ACHN (cell line): ENCODE data around the gene KIF18B.
A peak's percentile ranks its signal among the peaks of the same experiment; 100 is the strongest.

Source experiments
- DNase-seq: peaks from one replicate; pipeline ENCODE4 v3.0.0-alpha.2; 2015
- in situ Hi-C: cut with HindIII; loops from 2 replicates; pipeline ENCODE4 v1.10.0; 2017; ENCODE audit warnings: low sequenced_read_pairs, low pct_ligation_motif_present, low pct_unique_long_range_greater_than_20kb

Gene KIF18B

DNA sequence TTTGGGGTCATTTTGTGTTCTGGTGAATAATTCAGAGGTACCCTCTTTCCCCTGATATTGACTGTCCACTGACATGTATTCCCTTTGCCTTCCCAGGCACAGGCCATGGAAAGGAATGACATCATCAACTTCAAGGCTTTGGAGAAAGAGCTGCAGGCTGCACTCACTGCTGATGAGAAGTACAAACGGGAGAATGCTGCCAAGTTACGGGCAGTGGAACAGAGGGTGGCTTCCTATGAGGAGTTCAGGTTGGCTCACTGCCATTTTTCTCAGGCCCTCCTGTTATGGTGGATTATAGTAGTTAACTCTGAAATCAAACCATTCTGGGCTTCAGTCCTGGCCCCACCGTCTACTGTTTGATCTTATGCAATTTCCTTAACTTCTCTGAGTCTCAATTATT is 46.7 kb downstream of the KIF18B start:
- peak; percentile 78 for DNase-seq
- in situ Hi-C loops, result no loop called here

DNA sequence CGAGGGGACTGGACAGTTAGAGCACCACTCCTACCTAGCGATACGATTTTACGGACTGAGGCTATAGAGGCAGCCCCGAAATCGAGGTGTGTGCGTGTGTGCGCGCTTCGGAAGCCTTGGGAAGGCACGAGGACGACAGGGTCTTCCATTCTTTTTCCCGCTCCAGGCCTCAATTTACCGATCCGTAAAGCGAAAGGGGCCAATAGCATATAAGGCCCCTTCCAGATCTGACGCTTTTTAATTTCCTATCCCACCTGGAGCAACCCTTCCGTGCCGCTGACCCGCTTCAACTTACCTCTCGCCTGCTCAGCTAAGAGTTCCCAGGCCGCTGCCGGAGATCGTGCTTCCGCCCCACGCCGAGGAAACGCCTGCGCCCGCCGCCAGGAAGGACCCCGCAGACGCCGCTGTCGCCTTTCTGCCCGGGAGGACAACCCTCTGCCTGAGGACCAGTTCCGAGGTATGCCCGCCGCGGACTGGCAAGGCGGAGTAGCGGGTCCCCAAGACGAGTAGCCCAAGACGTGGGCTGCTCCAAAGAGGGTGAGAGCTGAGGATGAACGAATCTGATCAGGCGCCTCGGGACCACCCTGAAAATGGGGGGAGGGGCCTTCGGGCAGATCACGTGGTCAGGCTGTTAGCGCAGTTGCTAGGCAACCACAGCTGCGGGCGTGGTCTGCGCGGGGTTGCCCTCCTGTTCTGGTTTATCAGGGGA is 48.3 kb downstream of the KIF18B start, which contains the start of gene EFTUD2:
EFTUD2 (minus strand) TSS at position 372 of the 709 bp plus-strand sequence. CDS start 4,924 bp downstream, outside the sequence.
- in situ Hi-C loops, result no loop called here
- peak; percentile 90 for DNase-seq

DNA sequence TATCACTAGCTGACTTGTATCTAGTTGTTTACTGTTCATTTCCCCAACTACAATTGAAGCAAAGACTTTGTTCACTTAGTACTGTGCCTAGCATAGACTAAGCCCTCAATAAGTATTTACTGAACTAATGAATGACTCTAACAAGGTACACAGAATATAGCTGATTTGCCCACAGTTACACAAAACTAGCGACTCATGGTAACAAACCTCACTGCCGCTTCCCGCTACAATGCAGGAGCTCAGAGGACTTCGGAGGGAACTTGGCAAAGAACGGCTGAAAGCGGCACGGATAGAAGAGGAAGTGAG is 48.9 kb downstream of the KIF18B start:
- DNase-seq, result peak; percentile 54
- in situ Hi-C loops, result no loop called here

DNA sequence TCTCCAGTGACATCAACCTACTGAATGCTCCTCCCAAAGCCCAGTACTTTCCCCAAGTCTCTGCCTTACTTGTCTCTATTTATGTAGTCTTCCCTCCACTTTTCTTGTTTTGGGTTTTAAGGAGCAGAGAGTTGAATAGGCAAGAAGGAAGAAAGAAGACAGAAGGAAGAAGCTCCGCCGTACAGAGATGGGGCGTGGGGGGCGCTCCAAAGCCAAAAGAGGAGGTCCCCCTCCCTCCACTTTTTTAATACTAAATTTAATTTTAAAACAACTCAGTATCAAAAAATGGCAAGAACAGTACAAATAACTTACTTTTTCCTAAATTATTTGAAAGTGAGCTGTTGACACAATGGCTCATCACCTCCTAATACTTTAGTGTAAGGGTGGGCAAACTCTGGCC is 52.9 kb downstream of the KIF18B start:
- in situ Hi-C loops, result no loop called here
- DNase-seq, result no peak

DNA sequence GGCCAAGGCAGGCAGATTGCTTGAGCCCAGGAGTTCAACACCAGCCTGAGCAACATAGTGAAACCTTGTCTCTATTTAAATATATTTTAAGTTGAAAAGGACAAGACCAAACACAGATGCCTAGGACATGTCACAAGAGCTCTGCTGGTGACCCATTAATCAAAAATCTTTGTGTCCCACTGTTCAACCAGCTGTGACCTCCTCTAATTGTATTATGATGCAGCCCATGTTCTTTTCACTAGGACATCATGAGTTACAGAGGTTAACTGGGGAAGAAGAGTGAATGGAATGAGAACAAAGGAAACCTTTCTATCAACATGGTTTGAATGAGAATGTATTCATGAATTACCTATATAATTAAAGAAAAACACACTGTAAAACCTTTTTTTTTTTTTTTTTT is 55.3 kb downstream of the KIF18B start:
- in situ Hi-C loops, result no loop called here
- no peak for DNase-seq

DNA sequence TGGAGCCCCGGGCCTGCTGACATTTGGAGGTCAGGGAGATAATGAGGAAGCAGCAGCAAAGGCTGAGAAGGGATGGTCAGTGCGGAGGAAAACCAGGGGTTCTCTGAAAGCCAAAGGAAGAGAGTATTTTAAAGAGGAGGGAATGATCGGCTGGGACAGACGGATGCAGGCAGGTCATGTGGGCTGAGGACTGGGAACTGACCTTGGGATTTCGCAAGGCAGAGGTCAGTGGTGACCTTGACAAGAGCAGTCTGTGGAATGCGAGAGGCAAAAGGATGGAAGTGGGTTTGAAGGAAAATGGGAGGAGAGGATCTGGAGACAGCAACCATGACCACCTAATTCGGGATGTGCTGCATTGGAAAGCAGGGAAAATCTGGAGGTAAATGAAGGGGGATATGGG is 58.6 kb downstream of the KIF18B start:
- in situ Hi-C loops, result no loop called here
- DNase-seq, result no peak

DNA sequence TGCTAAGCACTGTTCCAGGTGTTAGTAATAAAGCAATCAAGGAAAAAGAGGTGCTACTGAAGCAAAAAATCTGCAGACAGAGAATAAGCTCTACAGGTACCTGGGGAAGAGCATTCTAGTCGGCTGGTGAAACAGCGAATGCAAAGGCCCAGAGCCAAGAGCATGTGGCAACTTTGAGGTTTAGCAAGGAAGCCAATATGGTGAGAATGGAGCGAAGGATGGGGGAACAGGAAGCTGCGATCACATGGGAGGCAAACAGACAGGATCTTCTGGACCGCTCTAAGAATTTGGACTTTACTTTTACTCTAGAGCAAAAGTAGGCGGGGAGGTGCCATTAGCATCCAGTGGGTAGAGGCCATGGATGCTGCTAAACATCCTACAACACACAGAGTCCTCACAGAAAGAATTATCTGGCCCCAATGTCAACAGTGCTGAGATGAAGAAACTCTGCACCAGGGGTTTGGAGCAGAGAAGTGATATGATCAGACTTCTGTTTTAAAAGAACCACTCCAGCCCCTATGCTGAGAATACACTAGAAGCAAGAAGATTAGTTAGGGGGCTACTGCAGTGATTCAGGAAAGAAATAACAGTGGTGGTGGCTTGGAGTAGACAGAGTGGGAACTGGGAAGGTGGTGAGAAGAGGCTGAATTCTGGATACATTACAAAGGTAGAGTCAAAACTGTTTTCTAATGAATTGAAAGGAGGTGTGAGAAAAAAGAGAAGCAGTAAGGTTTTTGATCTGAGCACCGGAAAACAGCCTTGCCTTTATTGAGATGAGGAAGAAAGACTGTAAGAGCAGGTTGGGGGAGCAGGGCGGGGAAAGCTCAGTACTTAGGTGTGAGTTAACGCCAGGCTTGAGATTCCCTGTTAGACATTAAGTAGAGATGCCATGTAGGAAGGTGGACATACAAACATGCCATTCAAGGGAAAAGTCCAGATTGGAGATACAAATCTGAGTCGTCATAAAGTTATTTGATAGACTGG is 59.3 kb downstream of the KIF18B start:
- no peak for DNase-seq
- in situ Hi-C loops, result no loop called here

DNA sequence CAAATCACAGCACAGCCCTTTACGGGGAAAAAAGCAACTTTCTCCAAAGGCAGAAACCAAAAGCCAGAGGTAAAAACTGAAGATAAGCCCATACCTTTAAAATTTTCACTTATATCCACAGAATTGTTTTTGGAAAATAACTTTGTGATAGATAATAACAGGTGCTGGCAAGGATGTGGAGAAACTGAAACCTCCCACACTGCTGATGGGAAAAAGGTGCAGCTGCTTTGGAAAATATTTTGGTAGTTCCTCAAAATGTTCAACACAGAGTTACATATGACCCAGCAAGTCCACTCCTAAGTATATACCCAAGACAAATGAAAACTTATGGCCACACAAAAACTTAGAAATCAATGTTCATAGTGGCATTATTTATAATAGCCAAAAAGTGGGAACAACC is 60.6 kb downstream of the KIF18B start:
- in situ Hi-C loops, result no loop called here
- DNase-seq, result no peak

DNA sequence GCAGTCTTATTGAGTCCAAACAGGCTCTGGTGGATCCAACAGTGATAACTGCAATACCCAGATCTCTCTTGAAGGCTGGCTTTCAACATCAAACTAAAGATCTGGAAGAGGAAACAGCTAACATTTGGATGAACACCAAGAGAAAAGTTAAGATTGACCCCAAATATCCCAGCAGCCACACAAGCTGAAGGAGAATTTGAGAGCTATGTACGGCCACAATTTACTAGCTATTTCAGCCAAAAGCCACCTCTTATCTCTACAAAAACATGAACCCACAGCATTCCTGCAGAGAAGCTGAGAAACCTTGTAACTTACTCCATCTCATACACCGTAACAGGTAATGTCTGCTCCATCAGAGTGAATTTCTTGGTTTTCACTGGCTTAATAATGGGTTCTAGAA is 62.6 kb downstream of the KIF18B start:
- DNase-seq, result no peak
- in situ Hi-C loops, result no loop called here

DNA sequence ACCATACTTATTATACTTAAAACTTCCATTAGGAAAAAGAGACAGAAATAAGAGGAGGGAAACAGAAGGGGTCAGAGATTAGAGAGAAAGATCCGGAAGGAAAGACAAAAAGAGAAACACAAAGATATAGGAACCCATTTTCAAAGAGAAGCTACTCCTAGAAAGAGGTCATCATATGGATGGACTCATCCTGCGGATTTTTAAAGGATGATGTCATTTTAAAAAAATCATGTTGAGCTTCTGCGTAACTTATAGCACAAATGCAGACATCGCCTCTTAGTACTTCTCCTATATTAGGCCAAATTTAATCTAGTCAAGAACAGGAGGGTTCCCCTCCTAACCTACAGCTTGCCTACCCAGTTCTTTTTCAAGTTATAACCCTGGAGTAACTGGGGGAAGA is 66.4 kb downstream of the KIF18B start:
- in situ Hi-C loops, result no loop called here
- DNase-seq, result no peak

DNA sequence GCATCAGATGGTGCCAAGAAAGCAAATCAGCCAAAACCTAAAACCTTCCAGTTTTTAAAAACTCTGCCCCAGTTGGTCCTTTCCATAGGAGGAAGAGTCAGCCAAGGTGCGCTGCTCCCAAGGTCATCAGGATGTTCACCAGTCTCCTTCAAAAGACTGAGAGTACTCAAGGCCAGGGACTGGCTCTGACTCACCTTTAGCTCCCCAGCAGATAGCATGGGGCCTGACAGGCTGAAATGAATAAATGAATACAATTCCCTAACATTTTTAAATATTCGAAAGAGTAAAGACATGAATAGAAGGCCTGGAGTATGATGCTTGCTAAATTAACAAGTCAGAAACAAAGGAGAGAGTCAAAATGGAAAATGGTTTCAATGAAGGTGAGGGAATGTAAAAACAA is 67.5 kb downstream of the KIF18B start:
- in situ Hi-C loops, result no loop called here
- no peak for DNase-seq

DNA sequence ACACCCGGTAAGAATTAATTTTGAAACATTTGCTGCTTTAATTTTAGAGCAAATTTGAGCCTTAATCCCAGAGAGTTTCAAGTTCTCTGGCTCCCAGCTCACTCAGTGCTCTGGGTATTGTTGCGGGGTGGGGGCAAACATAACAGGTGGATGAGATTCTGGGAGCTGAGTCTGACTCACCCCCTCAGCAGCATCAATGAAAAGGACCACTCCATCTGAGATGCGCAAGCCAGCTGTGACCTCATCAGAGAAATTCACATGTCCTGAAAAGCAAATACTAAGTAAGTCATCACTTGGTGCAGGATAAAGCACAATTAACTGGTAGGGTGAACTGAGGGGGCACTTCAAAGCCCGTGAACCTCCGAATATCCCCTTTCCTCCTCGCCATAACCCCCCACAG is 68.2 kb downstream of the KIF18B start:
- DNase-seq, result no peak
- in situ Hi-C loops, result no loop called here

DNA sequence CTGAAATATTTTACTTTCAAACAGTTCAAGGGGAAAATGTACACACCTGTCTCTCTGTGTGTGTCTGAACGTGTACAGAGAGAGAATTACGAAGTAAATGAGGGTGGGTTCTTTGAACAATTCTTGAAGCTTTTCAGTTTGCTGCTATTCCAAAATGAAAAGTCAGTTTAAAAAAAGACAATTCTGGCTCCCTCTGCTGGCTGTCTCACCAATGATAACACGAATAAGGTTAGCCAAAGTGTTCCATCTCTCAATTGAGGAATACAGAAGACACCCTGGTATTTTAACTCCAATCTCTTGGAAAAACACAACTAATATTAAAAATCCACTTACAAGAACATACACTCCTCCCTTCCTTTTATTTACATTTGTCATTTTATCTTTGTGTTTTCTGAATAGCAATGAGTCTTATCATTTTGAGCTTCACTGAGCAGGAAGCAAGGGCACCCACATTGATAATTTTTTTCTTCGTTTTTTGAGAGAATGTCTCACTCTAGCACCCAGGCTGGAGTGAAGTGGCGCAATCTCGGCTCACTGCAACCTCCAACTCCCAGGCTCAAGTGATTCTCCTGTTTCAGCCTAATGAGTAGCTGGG is 68.8 kb downstream of the KIF18B start:
- in situ Hi-C loops, result no loop called here

DNA sequence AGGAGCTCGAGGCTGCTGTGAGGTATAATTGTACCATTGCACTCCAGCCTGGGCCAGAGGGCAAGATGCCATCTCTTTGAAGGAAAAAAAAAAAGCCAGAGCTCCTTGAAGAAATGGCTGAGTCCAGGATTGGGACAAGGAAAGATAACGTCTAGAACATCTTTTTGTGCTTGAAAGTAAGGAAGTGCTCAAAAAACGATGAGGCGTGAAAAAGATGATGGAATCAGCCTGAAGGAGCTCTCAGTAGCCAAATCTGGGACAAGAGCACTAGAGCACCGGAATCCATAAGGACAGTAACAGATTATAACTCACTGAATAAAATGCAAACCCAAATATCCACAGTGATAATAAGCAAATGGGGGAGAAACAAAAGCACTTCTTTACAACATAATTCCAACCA is 70.5 kb downstream of the KIF18B start:
- DNase-seq, result no peak
- in situ Hi-C loops, result no loop called here

More for the DNA sequence above, 68.8 kb downstream of the KIF18B start:
- DNase-seq, result peak; percentile 51

DNA sequence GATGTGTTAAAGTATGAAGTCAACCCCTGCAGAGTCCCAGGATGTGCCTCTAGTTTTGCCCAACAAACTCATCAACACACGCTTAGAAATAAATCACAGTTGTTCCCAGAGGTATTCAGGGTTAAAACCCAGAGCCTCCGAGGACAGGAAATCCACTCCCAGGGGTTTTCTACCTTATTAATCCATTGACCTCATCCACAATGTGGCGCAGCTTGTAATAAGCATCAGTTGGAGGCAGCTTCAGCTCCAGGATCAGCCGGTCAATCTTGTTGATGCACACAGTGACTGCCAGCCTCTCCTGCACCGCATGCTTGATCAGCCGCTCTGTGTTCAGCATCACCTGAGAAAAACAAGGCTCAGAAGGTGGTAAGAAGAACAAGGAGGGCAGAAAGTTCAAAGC is 71.8 kb downstream of the KIF18B start:
- DNase-seq, result no peak
- in situ Hi-C loops, result no loop called here
